PFSK-1 (cell line): Measurements from ENCODE around the gene MTX1.

Experiments
- FOXP2 ChIP-seq: optimal IDR thresholded peaks from 2 replicates; pipeline ENCODE3; 2011; ENCODE audit warnings: borderline replicate concordance, control low read depth, inconsistent platforms; ENCODE audit not compliant: insufficient read depth; ENCODE audit errors: extremely low read length, extremely low read depth
- POLR2AphosphoS5 ChIP-seq: IDR thresholded peaks from 2 replicates; pipeline ENCODE4 v1.6.1; 2012; ENCODE audit warnings: low read depth, mild to moderate bottlenecking, control low read depth, low read length, moderate library complexity
- SIN3A ChIP-seq: IDR thresholded peaks from 2 replicates; pipeline ENCODE4 v1.6.1; 2012; ENCODE audit warnings: mild to moderate bottlenecking, low read length, moderate library complexity, borderline replicate concordance; ENCODE audit not compliant: insufficient read depth
- TAF1 ChIP-seq: IDR thresholded peaks from 2 replicates; pipeline ENCODE4 v1.6.1; 2012; ENCODE audit warnings: low read length, control low read depth, borderline replicate concordance; ENCODE audit not compliant: insufficient read depth
- TF ChIP-seq, protein P1 (sequence below), 2 experiments: IDR thresholded peaks; 2 replicates each; pipeline versions ENCODE4 v1.6.1 to v1.8.0; 2011 to 2012; ENCODE audit warnings: low read depth in 2 of 2, low read length in 2 of 2, control low read depth in 1 of 2, inconsistent platforms in 1 of 2, mild to moderate bottlenecking in 1 of 2, moderate library complexity in 1 of 2; ENCODE audit not compliant: insufficient read depth in 1 of 2

- TF ChIP-seq SIN3A (no peak), POLR2AphosphoS5 (no peak), TAF1 (no peak), FOXP2 (no peak)
- TF ChIP-seq, protein P1, sequence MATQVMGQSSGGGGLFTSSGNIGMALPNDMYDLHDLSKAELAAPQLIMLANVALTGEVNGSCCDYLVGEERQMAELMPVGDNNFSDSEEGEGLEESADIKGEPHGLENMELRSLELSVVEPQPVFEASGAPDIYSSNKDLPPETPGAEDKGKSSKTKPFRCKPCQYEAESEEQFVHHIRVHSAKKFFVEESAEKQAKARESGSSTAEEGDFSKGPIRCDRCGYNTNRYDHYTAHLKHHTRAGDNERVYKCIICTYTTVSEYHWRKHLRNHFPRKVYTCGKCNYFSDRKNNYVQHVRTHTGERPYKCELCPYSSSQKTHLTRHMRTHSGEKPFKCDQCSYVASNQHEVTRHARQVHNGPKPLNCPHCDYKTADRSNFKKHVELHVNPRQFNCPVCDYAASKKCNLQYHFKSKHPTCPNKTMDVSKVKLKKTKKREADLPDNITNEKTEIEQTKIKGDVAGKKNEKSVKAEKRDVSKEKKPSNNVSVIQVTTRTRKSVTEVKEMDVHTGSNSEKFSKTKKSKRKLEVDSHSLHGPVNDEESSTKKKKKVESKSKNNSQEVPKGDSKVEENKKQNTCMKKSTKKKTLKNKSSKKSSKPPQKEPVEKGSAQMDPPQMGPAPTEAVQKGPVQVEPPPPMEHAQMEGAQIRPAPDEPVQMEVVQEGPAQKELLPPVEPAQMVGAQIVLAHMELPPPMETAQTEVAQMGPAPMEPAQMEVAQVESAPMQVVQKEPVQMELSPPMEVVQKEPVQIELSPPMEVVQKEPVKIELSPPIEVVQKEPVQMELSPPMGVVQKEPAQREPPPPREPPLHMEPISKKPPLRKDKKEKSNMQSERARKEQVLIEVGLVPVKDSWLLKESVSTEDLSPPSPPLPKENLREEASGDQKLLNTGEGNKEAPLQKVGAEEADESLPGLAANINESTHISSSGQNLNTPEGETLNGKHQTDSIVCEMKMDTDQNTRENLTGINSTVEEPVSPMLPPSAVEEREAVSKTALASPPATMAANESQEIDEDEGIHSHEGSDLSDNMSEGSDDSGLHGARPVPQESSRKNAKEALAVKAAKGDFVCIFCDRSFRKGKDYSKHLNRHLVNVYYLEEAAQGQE (IDR thresholded peaks at IDR 0.05; ENCODE audit: insufficient read depth in 1 of 2, low read depth in 2 of 2, low read length in 2 of 2), result no peak
These were observed 47.8 kb downstream of the MTX1 start for GRCh38 chr1:155256058-155256852.
